ENCODE data around the gene NRG3. TPM values are rescaled to one million over a fixed set of nuclear protein-coding genes. Genes with fewer than 3 reads are reported as not detected.

The NRG3 gene
- total RNA-seq, 2 experiments from 2014 or later = not detected

DNA sequence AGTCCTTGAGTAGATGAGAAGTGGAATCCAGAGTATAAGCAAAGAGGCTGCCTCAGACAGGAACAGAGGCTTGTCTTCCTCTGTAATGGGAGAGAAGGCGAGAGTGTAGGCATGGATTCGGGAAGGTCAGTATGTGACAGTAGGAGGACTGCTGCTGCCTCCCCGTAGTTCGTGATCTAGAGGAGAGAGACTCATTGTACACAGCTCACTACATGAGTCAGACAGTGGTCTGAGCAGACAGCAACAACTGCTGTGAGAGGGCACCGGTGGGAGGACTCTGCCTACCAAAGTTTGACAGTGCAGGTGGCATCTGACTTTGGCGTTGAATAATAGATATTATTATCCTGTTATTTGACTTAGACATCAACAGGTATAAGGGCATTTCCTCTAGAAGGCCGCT, 319.4 kb downstream of the NRG3 start:
- CTCF ChIA-PET = no interaction called here
- Mint-ChIP-seq H3K9me3 (ENCODE audit: low read depth) (peaks cover 12% of the 10 kb centered on the region), H3K27me3 (no peaks in the 10 kb centered on the region), H3K4me1 (no peaks in the 10 kb centered on the region), H3K36me3 (ENCODE audit: low read depth) (no peaks in the 10 kb centered on the region), H3K4me3 (no peak overlapping the region), H3K27ac (no peak overlapping the region)
- POLR2A ChIA-PET = no interaction called here
- ATAC-seq = no peak
- DNase-seq = no peak
- intact Hi-C loops (cut with DNase I, micrococcal nuclease) = no loop called here

DNA sequence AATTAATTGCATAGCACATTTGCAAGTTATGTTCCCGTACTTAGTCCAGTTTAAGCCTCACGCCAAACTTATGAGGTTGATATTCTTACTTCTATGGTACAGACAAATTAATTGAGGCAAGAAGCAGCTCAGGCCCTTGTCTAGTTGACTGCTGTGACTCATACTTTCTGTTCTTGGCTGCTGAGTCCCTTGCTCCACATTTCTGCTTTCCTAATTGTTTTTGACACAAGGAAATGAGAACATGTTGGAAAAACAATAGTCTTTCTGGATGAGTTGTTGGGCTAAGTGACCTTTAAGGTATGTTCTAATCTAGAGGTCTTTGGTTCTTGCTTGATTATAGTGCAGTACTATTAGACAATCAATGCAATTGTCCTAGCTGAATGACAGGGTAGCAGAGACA, 331.8 kb downstream of the NRG3 start:
- POLR2A ChIA-PET = no interaction called here
- DNase-seq = no peak
- Mint-ChIP-seq H3K4me3 (no peak overlapping the region), H3K27ac (no peak overlapping the region), H3K9me3 (ENCODE audit: low read depth) (peaks cover 10% of the 10 kb centered on the region), H3K27me3 (no peaks in the 10 kb centered on the region), H3K36me3 (ENCODE audit: low read depth) (no peaks in the 10 kb centered on the region), H3K4me1 (no peaks in the 10 kb centered on the region)
- ATAC-seq = no peak
- intact Hi-C loops (cut with DNase I, micrococcal nuclease) = no loop called here
- CTCF ChIA-PET = interaction anchor here (0.7 kb wide), 2 partner anchors 9 to 183 kb away, joined by 3 read pairs; no protein-coding TSS in a partner anchor

DNA sequence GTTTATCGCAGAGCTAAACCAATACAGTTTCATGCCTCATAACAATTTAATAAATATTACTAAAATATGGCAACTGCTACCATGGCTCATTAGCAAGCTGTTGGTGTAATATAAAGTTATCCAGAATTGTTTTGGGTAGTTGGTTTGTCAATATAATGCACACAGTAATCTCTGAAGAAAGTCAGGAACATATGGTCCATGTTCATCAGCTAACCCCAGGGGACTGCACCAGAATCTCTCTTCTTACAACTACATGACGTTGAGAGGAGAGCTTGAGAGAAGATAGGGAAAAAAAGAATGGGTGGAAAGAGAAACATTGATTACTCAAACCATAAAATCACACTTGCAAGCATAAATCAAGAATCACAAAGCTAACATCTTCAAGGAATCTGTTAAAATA, 333.7 kb downstream of the NRG3 start:
- no peaks in the 10 kb centered on the region for H3K36me3 Mint-ChIP-seq (ENCODE audit: low read depth)
- POLR2A ChIA-PET = no interaction called here
- no peak overlapping the region for H3K4me3 Mint-ChIP-seq
- DNase-seq (no peak), ATAC-seq (no peak)
- intact Hi-C loops (cut with DNase I, micrococcal nuclease) = no loop called here
- no peaks in the 10 kb centered on the region for H3K27me3 Mint-ChIP-seq
- H3K27ac Mint-ChIP-seq = no peak overlapping the region
- CTCF ChIA-PET = no interaction called here
- peaks cover 10% of the 10 kb centered on the region for H3K9me3 Mint-ChIP-seq (ENCODE audit: low read depth)
- H3K4me1 Mint-ChIP-seq = no peaks in the 10 kb centered on the region

DNA sequence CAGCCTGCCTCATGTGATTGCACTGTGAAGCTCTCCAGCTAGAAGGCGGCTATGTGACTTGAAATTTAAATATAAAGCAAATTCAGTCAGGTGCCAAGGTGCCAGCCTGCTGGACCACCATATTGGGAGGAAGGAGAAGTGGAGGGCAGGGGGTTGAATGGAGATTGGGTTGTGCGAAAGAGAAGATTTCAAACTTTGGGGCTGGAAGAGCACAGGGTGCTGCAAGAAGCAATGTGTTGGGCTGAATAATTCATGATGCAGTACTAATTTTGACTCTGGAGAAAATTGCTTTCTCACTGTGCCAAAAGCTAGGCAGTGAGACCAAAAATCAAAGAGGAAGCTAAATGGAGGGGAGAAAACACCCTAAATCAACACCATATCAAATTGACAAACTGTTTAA, 335.3 kb downstream of the NRG3 start:
- ChIA-PET POLR2A (no interaction called here), CTCF (no interaction called here)
- Mint-ChIP-seq H3K27ac (no peak overlapping the region), H3K27me3 (no peaks in the 10 kb centered on the region), H3K4me1 (no peaks in the 10 kb centered on the region), H3K36me3 (ENCODE audit: low read depth) (no peaks in the 10 kb centered on the region), H3K9me3 (ENCODE audit: low read depth) (peaks cover 5% of the 10 kb centered on the region), H3K4me3 (no peak overlapping the region)
- no peak for DNase-seq
- ATAC-seq = no peak
- intact Hi-C loops (cut with DNase I, micrococcal nuclease) = no loop called here

DNA sequence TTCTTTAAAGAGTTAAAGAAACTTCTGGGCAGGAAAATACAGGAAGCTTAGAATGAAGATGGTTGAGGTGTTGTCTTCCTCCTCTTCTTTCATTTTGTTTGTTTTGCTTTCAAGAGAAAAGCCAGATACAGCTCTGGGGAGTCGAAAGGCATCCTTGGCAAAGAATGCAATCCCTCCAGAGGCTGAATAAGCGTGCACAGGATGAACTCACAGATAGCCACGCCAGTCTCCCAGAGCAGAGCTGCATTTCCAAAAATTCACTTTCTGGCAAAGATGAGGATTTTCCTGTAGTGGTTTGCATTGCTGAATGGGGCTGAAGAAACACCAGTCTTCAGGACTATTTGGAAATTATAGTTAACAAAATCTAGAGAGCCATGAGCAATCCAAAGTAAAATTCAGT, 336.4 kb downstream of the NRG3 start:
- no peak overlapping the region for H3K27ac Mint-ChIP-seq
- DNase-seq = no peak
- CTCF ChIA-PET = no interaction called here
- no peaks in the 10 kb centered on the region for H3K36me3 Mint-ChIP-seq (ENCODE audit: low read depth)
- H3K9me3 Mint-ChIP-seq (ENCODE audit: low read depth) = peaks cover 5% of the 10 kb centered on the region
- no peak for ATAC-seq
- intact Hi-C loops (cut with DNase I, micrococcal nuclease) = no loop called here
- H3K4me3 Mint-ChIP-seq = no peak overlapping the region
- H3K4me1 Mint-ChIP-seq = no peaks in the 10 kb centered on the region
- no peaks in the 10 kb centered on the region for H3K27me3 Mint-ChIP-seq
- POLR2A ChIA-PET = no interaction called here

DNA sequence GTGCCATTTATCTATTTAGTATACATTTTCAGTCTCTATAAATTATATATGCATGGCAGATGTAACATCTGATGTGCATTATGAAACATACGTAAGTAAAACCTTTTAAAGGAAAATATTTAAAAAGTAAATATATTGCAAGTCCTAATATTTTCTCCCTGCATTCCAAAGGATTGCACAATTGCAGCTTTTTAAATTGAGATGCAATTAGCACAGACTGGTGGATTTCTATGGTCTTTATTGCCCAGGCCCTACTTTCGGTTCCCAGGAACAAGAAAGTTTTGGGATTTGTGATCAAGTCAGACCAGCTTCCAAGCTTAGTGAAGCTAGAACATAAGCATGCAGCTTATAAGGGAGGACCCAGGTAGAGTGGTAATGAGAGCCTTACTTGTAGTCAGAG, 337.8 kb downstream of the NRG3 start:
- no peak for DNase-seq
- ChIA-PET CTCF (no interaction called here), POLR2A (no interaction called here)
- H3K4me3 Mint-ChIP-seq = no peak overlapping the region
- no peaks in the 10 kb centered on the region for H3K36me3 Mint-ChIP-seq (ENCODE audit: low read depth)
- intact Hi-C loops (cut with DNase I, micrococcal nuclease) = no loop called here
- peaks cover 3% of the 10 kb centered on the region for H3K9me3 Mint-ChIP-seq (ENCODE audit: low read depth)
- H3K27ac Mint-ChIP-seq = no peak overlapping the region
- no peaks in the 10 kb centered on the region for H3K27me3 Mint-ChIP-seq
- ATAC-seq = no peak
- no peaks in the 10 kb centered on the region for H3K4me1 Mint-ChIP-seq

DNA sequence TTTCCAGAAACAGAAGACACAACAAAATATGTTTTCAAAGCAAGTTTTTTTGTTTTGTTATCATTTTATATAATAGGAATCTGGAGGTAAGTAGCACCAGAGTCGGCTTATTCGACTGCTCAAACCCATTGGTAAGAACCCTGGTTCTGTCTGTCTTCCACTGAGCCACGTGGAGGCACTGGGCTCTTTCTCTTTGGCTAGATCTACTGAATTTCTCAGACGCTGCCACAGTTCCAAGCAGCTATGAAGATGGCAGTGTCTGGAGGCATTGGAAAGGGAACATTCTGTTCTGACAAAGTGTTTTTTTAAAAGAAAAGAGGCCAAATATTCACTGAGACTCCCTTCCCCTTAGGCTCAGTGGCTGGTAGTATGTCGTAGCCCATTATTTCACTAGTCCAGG, 338.8 kb downstream of the NRG3 start:
- no peaks in the 10 kb centered on the region for H3K36me3 Mint-ChIP-seq (ENCODE audit: low read depth)
- H3K27me3 Mint-ChIP-seq = no peaks in the 10 kb centered on the region
- DNase-seq = no peak
- no peak for ATAC-seq
- peaks cover 3% of the 10 kb centered on the region for H3K9me3 Mint-ChIP-seq (ENCODE audit: low read depth)
- intact Hi-C loops (cut with DNase I, micrococcal nuclease) = no loop called here
- H3K4me1 Mint-ChIP-seq = no peaks in the 10 kb centered on the region
- H3K4me3 Mint-ChIP-seq = no peak overlapping the region
- H3K27ac Mint-ChIP-seq = no peak overlapping the region
- ChIA-PET CTCF (no interaction called here), POLR2A (no interaction called here)

DNA sequence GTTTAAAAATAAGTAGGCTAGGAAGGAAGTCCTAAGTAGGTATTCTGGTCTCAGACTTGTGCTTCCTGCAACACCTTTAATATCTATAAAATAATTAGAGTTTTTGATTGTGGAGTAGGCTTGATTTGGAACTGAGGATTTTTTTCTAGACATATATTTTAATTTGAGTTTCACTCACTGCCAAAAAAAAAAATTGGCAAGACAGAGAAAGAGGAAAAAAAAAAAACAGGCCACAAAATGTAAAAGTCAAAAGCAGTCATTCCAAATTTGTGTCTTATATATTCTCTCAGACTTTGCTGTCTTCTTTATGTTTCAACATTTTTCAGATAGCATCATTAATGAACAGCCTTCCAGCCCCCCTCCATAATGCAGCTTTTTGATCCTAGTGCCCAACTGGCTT, 346.1 kb downstream of the NRG3 start:
- intact Hi-C loops (cut with DNase I, micrococcal nuclease) = no loop called here
- no peak for DNase-seq
- Mint-ChIP-seq H3K4me1 (no peaks in the 10 kb centered on the region), H3K36me3 (ENCODE audit: low read depth) (no peaks in the 10 kb centered on the region), H3K4me3 (no peak overlapping the region), H3K27ac (no peak overlapping the region), H3K27me3 (no peaks in the 10 kb centered on the region), H3K9me3 (ENCODE audit: low read depth) (no peaks in the 10 kb centered on the region)
- ChIA-PET CTCF (no interaction called here), POLR2A (no interaction called here)
- no peak for ATAC-seq

DNA sequence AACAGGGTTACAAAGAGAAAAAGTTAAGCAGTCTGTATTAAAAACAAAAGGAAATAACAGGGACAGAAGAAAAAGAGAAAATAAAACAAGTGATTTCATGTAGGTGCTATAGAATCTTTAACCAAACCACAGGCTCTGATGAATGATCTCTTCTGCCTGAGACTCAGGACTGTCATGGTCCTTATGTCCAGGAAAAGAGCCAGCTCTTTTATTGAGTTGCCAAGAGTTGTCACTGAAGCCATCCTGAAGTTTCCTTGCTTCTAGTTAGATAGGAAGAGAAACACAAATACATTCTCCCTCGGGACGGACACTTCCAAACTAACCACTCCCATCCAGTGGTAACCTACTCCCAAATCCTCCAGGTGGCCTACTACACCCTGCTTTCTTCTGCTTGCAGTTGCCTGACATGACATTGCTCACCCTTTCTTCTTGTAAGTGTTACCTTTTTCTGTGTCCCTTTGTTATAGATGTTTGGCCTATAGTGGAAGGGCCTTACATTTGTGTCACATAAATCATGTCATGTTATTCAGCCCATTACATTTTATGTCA, 346.7 kb downstream of the NRG3 start:
- no peaks in the 10 kb centered on the region for H3K9me3 Mint-ChIP-seq (ENCODE audit: low read depth)
- H3K4me1 Mint-ChIP-seq = no peaks in the 10 kb centered on the region
- CTCF ChIA-PET = no interaction called here
- DNase-seq (no peak), ATAC-seq (no peak)
- no peak overlapping the region for H3K4me3 Mint-ChIP-seq
- no peaks in the 10 kb centered on the region for H3K36me3 Mint-ChIP-seq (ENCODE audit: low read depth)
- intact Hi-C loops (cut with DNase I, micrococcal nuclease) = no loop called here
- H3K27ac Mint-ChIP-seq = no peak overlapping the region
- no peaks in the 10 kb centered on the region for H3K27me3 Mint-ChIP-seq
- POLR2A ChIA-PET = no interaction called here

DNA sequence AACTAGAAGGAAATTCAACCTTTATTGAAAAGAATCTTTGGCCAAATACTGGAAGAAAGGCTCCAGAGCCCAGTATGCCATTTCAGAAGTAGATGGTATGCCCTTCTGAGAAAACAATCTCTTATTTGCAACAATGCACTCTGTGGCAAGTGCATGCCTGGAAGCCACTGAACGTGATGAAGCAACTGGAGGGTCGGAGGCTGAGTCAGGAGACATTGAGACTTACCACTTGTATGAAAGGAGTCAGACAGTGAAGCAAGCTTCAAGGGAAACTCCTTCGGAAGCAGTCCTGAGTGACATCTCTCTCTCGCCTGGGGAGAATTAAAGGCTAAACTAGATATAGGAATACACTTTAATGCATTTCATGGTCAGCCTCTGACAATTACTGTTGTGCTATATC, 353.7 kb downstream of the NRG3 start:
- Mint-ChIP-seq H3K27me3 (no peaks in the 10 kb centered on the region), H3K9me3 (ENCODE audit: low read depth) (peaks cover 11% of the 10 kb centered on the region), H3K27ac (no peak overlapping the region), H3K4me1 (no peaks in the 10 kb centered on the region), H3K36me3 (ENCODE audit: low read depth) (no peaks in the 10 kb centered on the region), H3K4me3 (no peak overlapping the region)
- intact Hi-C loops (cut with DNase I, micrococcal nuclease) = no loop called here
- CTCF ChIA-PET = no interaction called here
- no peak for DNase-seq
- ATAC-seq = no peak
- POLR2A ChIA-PET = no interaction called here

DNA sequence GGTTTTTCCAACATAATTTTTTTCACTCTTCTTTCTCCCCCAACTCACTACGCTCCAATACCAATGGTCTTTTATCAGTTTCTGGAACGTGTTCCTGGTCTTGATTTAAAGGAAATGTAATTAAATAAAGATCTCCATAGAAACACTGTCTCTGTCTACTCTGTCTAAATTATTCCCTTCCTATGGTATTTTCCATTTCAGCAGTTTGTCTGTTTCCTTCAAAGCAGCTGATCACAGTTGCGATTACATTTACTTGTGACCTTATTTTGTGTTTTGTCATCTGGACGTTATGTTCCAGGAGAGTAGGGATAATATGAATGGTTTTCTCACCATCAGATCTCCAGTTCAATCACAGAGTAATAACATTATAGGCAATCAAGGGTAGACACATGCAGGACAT, 359.2 kb downstream of the NRG3 start:
- CTCF ChIA-PET = no interaction called here
- ATAC-seq = no peak
- Mint-ChIP-seq H3K4me1 (no peaks in the 10 kb centered on the region), H3K36me3 (ENCODE audit: low read depth) (no peaks in the 10 kb centered on the region), H3K27ac (no peak overlapping the region), H3K27me3 (no peaks in the 10 kb centered on the region), H3K9me3 (ENCODE audit: low read depth) (peaks cover 16% of the 10 kb centered on the region), H3K4me3 (no peak overlapping the region)
- intact Hi-C loops (cut with DNase I, micrococcal nuclease) = no loop called here
- DNase-seq = no peak
- POLR2A ChIA-PET = no interaction called here

DNA sequence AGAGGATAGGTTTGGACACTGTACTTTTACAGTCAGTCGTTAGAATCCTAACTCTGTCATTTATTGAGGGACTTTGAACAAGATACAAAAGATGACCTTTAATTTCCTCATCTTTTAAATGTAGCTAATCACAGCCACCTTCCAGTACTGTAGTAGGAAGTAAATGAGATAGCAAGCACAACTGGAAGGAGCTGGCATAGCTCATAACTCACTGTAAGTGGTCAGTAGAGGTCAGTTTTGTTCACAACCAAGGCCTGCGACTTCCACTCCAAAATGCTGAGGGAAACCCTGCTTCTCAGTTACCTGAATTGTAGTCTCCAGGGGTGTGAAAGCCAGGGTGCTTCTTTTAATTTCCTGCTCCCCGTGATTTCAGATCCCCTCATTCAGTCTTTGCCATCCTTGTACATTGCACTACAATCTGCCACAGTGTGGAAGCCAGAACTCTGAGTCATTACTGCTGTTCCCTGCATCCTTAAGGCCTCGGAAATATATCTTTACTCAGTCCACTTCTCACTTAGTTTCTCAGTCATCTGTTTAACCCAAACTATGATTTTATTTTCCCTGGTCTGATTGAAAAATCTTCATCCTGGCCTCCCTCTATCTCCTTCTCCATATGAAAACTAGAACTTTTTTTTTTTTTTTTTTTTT, 361.2 kb downstream of the NRG3 start:
- H3K27me3 Mint-ChIP-seq = no peaks in the 10 kb centered on the region
- DNase-seq (no peak), ATAC-seq (no peak)
- no peaks in the 10 kb centered on the region for H3K4me1 Mint-ChIP-seq
- peaks cover 12% of the 10 kb centered on the region for H3K9me3 Mint-ChIP-seq (ENCODE audit: low read depth)
- intact Hi-C loops (cut with DNase I, micrococcal nuclease) = no loop called here
- no peaks in the 10 kb centered on the region for H3K36me3 Mint-ChIP-seq (ENCODE audit: low read depth)
- ChIA-PET CTCF (interaction anchor here (0.6 kb wide), 1 partner anchor 14 kb away, joined by 3 read pairs; no protein-coding TSS in a partner anchor), POLR2A (no interaction called here)
- H3K27ac Mint-ChIP-seq = no peak overlapping the region
- H3K4me3 Mint-ChIP-seq = no peak overlapping the region

DNA sequence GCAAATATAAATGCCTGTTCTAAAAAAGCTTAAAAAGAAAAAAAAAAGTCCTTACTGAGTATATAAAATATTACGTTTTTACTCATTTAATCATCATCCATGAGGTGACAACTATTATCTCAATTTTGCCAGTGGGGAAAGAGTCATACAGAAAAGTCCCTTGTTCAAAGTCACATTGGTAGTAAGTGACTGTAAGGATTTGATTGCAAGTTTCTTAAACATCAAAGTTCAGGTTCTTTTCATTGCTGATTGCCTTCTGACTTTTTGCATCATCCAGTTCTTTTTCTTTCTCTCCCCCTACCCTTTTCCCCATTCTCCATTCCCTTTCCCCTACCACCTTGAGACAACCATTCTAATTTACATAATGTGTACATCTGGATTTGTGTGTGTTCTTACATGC, 363.3 kb downstream of the NRG3 start:
- intact Hi-C loops (cut with DNase I, micrococcal nuclease) = no loop called here
- Mint-ChIP-seq H3K9me3 (ENCODE audit: low read depth) (peaks cover 10% of the 10 kb centered on the region), H3K4me3 (no peak overlapping the region), H3K36me3 (ENCODE audit: low read depth) (no peaks in the 10 kb centered on the region), H3K4me1 (no peaks in the 10 kb centered on the region), H3K27me3 (no peaks in the 10 kb centered on the region), H3K27ac (no peak overlapping the region)
- ChIA-PET CTCF (interaction anchor here (0.6 to 1.0 kb wide), 2 partner anchors 12 to 13 kb away, joined by 3 read pairs; no protein-coding TSS in a partner anchor), POLR2A (no interaction called here)
- no peak for ATAC-seq
- no peak for DNase-seq

Data from activated CD4-positive, alpha-beta T cell treated with anti-CD3 and anti-CD28 coated beads for 36 hours (primary cell).